Measurements from ENCODE around the gene PGP.

- no peak for TF ChIP-seq BHLHE40 (IDR thresholded peaks at IDR 0.05; ENCODE audit: borderline replicate concordance)
- TF ChIP-seq FOXA1 (IDR thresholded peaks at IDR 0.05), result no peak
- TF ChIP-seq NFRKB (IDR thresholded peaks at IDR 0.05), result no peak
- TF ChIP-seq TARDBP (IDR thresholded peaks at IDR 0.05), result no peak
- TF ChIP-seq L3MBTL2 (conservative IDR thresholded peaks at IDR 0.05), result no peak
- TF ChIP-seq FOXK2 (IDR thresholded peaks at IDR 0.05), result no peak
- TF ChIP-seq SUZ12 (IDR thresholded peaks at IDR 0.05), result no peak
- no peak for TF ChIP-seq ARNT (IDR thresholded peaks at IDR 0.05)
- TF ChIP-seq FOXM1 (IDR thresholded peaks at IDR 0.05; ENCODE audit: borderline replicate concordance), result no peak
- no peak for TF ChIP-seq SP1 (IDR thresholded peaks at IDR 0.05)
- TF ChIP-seq ELF4 (IDR thresholded peaks at IDR 0.05), result no peak
- TF ChIP-seq CTBP1 (IDR thresholded peaks at IDR 0.05; ENCODE audit: borderline replicate concordance), result no peak
- TF ChIP-seq LEF1 (IDR thresholded peaks at IDR 0.05; ENCODE audit: borderline replicate concordance), result no peak
Measured at GRCh38 chr16:2170080-2170479, 44.6 kb downstream of the PGP start.

Measured in HEK293T (cell line).